OCI-LY3 (cell line): ENCODE measurements around the gene DEFB131A.
"Not testable (repeated sequence)": the region's sequence is repeated elsewhere in the genome, so short reads cannot be mapped to it uniquely, and the experiment has no call there.

ENCODE experiments used
- EZH2phosphoT487 ChIP-seq: fragments of 200-600 bp; shearing (Covaris generic); IDR thresholded peaks from 2 replicates; pipeline ENCODE4 v1.6.1; 2018; ENCODE audit warnings: antibody characterized with exemption, mixed run types, low read depth
- TF ChIP-seq, protein P1 (sequence below): fragments of 200-600, 300-600 bp; sonication (generic); IDR thresholded peaks from 2 replicates; pipeline ENCODE4 v1.5.1; 2014; ENCODE audit warnings: antibody characterized with exemption, low read length, low read depth

GRCh38 chr4:9493589-9493988 lies 49.4 kb downstream of the DEFB131A start:
- TF ChIP-seq, protein P1, sequence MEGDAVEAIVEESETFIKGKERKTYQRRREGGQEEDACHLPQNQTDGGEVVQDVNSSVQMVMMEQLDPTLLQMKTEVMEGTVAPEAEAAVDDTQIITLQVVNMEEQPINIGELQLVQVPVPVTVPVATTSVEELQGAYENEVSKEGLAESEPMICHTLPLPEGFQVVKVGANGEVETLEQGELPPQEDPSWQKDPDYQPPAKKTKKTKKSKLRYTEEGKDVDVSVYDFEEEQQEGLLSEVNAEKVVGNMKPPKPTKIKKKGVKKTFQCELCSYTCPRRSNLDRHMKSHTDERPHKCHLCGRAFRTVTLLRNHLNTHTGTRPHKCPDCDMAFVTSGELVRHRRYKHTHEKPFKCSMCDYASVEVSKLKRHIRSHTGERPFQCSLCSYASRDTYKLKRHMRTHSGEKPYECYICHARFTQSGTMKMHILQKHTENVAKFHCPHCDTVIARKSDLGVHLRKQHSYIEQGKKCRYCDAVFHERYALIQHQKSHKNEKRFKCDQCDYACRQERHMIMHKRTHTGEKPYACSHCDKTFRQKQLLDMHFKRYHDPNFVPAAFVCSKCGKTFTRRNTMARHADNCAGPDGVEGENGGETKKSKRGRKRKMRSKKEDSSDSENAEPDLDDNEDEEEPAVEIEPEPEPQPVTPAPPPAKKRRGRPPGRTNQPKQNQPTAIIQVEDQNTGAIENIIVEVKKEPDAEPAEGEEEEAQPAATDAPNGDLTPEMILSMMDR: not testable (repeated sequence)
- not testable (repeated sequence) for TF ChIP-seq EZH2phosphoT487
